ENCODE measurements around the gene STARD3NL. TPM values are rescaled to one million over a fixed set of nuclear protein-coding genes. Genes with fewer than 3 reads are reported as not detected.

STARD3NL gene
- polyA plus RNA-seq, 3 donors: 36.6 to 100 (median 86.8) TPM

DNA sequence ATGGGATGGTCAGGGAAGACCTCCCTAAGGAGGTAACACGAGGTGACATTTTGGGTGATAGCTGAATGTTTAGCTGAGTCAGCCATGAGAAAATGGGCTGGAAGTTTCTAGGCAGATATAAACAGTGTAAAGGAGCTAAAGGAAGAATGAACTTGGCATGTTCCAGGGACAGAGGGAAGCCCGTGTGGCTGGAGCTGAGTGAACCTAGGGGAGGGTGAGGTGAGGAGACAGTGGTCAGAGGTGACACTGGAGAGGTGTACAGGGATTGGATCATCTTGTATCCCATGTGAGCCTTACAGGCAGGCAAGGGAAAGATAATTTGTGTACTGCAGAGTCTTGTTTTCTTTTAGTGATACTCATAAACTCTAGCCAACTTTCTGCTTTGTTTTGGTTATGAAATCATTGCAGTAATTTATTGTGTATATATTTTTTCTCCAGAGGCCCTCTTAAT is 1.8 kb downstream of the STARD3NL start:
- no peaks in the 10 kb centered on the region for H3K27me3 ChIP-seq (ENCODE audit: control insufficient read depth in 2 of 2, insufficient read depth in 2 of 2, low read length in 2 of 2)
- peaks cover 46% of the 10 kb centered on the region for H3K4me1 Mint-ChIP-seq
- peak overlapping the region in 1 of 2 donors; percentile 62 for H3K4me3 Mint-ChIP-seq

DNA sequence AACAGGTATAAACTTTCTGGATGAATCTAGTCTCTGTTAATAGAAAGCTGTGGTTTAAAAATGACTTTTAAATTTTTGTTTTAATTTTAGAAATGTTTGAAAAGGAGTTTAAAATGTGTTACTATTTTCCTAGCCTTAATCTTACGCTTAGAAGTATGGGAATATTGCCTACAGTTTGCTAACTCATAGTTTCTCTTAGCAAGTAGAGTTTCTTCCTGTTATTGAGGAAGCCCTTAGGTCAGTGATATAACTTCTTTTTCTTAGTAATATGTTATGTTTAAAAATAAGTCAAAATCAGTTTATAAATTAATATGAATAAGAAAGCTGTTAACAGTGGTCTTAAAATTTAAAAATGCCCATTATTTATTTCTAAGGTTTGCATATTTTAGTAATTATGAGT is 3.1 kb downstream of the STARD3NL start:
- Histone ChIP-seq H3K9me3 (replicated peaks in 1 of 2; ENCODE audit: control insufficient read depth in 1 of 2, insufficient read depth in 1 of 2, low read length in 2 of 2) (no peaks in the 10 kb centered on the region), H3K27ac (ENCODE audit: low read depth in 1 of 2, low read length in 2 of 2) (no peak overlapping the region), H3K9ac (ENCODE audit: insufficient read depth, low read length, poor library complexity, severe bottlenecking) (no peak overlapping the region), H2AFZ (ENCODE audit: insufficient read depth, low read depth, low read length, poor library complexity, severe bottlenecking) (no peak overlapping the region), H3K4me1 (ENCODE audit: control insufficient read depth in 1 of 2, insufficient read depth in 2 of 2, low read length in 2 of 2) (peaks cover 25 to 32% of the 10 kb centered on the region in 2 donors), H4K20me1 (ENCODE audit: insufficient read depth, low read length) (peaks cover 36% of the 10 kb centered on the region), H3K36me3 (replicated peaks in 1 of 2; ENCODE audit: control insufficient read depth in 1 of 2, insufficient read depth in 2 of 2, low read length in 2 of 2) (peaks cover 0 to 7% of the 10 kb centered on the region in 2 donors), H3K79me2 (ENCODE audit: insufficient read depth, low read length) (peaks cover 79% of the 10 kb centered on the region), H3K4me3 (replicated peaks in 1 of 3; ENCODE audit: low read depth in 2 of 3, low read length in 3 of 3) (peak overlapping the region in 1 of 3 experiments; percentile 19), H3K27me3 (ENCODE audit: control insufficient read depth in 2 of 2, insufficient read depth in 2 of 2, low read length in 2 of 2) (no peaks in the 10 kb centered on the region), H3K4me2 (replicated peaks; ENCODE audit: extremely low read depth, low read length, poor library complexity, severe bottlenecking) (peak overlapping the region; percentile 20)
- no CpG with 5 or more reads among the region's 1 CpG for WGBS (ENCODE audit: insufficient coverage)
- peaks cover 0 to 4% (median 0%) of the 10 kb centered on the region in 7 donors for H3K9me3 Mint-ChIP-seq
- H3K27me3 Mint-ChIP-seq (ENCODE audit: low read depth in 3 of 3): no peaks in the 10 kb centered on the region
- peak in 1 of 3 donors; percentile 20 for DNase-seq
- peaks cover 54% of the 10 kb centered on the region for H3K4me1 Mint-ChIP-seq
- TF ChIP-seq, protein P1, sequence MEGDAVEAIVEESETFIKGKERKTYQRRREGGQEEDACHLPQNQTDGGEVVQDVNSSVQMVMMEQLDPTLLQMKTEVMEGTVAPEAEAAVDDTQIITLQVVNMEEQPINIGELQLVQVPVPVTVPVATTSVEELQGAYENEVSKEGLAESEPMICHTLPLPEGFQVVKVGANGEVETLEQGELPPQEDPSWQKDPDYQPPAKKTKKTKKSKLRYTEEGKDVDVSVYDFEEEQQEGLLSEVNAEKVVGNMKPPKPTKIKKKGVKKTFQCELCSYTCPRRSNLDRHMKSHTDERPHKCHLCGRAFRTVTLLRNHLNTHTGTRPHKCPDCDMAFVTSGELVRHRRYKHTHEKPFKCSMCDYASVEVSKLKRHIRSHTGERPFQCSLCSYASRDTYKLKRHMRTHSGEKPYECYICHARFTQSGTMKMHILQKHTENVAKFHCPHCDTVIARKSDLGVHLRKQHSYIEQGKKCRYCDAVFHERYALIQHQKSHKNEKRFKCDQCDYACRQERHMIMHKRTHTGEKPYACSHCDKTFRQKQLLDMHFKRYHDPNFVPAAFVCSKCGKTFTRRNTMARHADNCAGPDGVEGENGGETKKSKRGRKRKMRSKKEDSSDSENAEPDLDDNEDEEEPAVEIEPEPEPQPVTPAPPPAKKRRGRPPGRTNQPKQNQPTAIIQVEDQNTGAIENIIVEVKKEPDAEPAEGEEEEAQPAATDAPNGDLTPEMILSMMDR (IDR thresholded peaks at IDR 0.05): no peak
- H3K27ac Mint-ChIP-seq: peak overlapping the region in 1 of 7 donors; percentile 65
- H3K4me3 Mint-ChIP-seq: no peak overlapping the region
- intact Hi-C loops (cut with micrococcal nuclease): no loop called here
- H3K36me3 Mint-ChIP-seq: peaks cover 9 to 19% of the 10 kb centered on the region in 2 donors

More for the DNA sequence above, 1.8 kb downstream of the STARD3NL start:
- no peak overlapping the region for H3K27ac ChIP-seq (ENCODE audit: low read depth in 1 of 2, low read length in 2 of 2)
- H3K36me3 Mint-ChIP-seq: peaks cover 5 to 12% of the 10 kb centered on the region in 2 donors
- no peak overlapping the region for H3K9ac ChIP-seq (ENCODE audit: insufficient read depth, low read length, poor library complexity, severe bottlenecking)
- peak overlapping the region in 1 of 3 experiments; percentile 94 for H3K4me3 ChIP-seq (replicated peaks in 1 of 3; ENCODE audit: low read depth in 2 of 3, low read length in 3 of 3)
- H3K27ac Mint-ChIP-seq: peak overlapping the region in 5 of 7 donors; percentile 16 to 73 (median 61)
- H4K20me1 ChIP-seq (ENCODE audit: insufficient read depth, low read length): peaks cover 23% of the 10 kb centered on the region
- TF ChIP-seq, protein P1 (IDR thresholded peaks at IDR 0.05): no peak
- H3K4me2 ChIP-seq (replicated peaks; ENCODE audit: extremely low read depth, low read length, poor library complexity, severe bottlenecking): peak overlapping the region; percentile 79
- no peak for DNase-seq
- peaks cover 25 to 32% of the 10 kb centered on the region in 2 donors for H3K4me1 ChIP-seq (ENCODE audit: control insufficient read depth in 1 of 2, insufficient read depth in 2 of 2, low read length in 2 of 2)
- H3K79me2 ChIP-seq (ENCODE audit: insufficient read depth, low read length): peaks cover 66% of the 10 kb centered on the region
- intact Hi-C loops (cut with micrococcal nuclease): no loop called here
- peaks cover 0 to 2% (median 0%) of the 10 kb centered on the region in 3 donors for H3K27me3 Mint-ChIP-seq (ENCODE audit: low read depth in 3 of 3)
- 17% methylated on average over 2 of the region's 2 CpGs for WGBS (ENCODE audit: insufficient coverage)
- H3K9me3 ChIP-seq (replicated peaks in 1 of 2; ENCODE audit: control insufficient read depth in 1 of 2, insufficient read depth in 1 of 2, low read length in 2 of 2): no peaks in the 10 kb centered on the region
- peaks cover 0 to 7% (median 0%) of the 10 kb centered on the region in 7 donors for H3K9me3 Mint-ChIP-seq
- peaks cover 0 to under 1% of the 10 kb centered on the region in 2 donors for H3K36me3 ChIP-seq (replicated peaks in 1 of 2; ENCODE audit: control insufficient read depth in 1 of 2, insufficient read depth in 2 of 2, low read length in 2 of 2)
- no peak overlapping the region for H2AFZ ChIP-seq (ENCODE audit: insufficient read depth, low read depth, low read length, poor library complexity, severe bottlenecking)
